A549 (cell line): ENCODE results near the gene SPSB1. TPM values are rescaled to one million over a fixed set of nuclear protein-coding genes. Genes with fewer than 3 reads are reported as not detected.
A peak's percentile ranks its signal among the peaks of the same experiment; 100 is the strongest.

Experiments
- ATAC-seq, 2 experiments: fragments of 200-7000 bp in 1 of 2; fragments of >200 bp in 1 of 2; cut with Nextera tagmentation in 1 of 2; cut with Tn5 transposase in 1 of 2; 3 replicates each; pipeline versions ENCODE4 v1.8.0 to v1.9.1; 2018 to 2020; ENCODE audit warnings: mild to moderate bottlenecking in 1 of 2, moderate library complexity in 1 of 2
- CTCF ChIA-PET: fragments of 300-600 bp; sonication (Branson Sonifier 250); formaldehyde crosslinking; extraction: SDS; loops from one replicate; lab custom pipeline; 2021; ENCODE audit warnings: antibody characterized with exemption, inconsistent platforms; lab: Yijun Ruan, JAX
- POLR2A ChIA-PET: fragments of 350-600 bp; formaldehyde crosslinking; extraction: SDS; loops from one replicate; lab custom pipeline; 2021; ENCODE audit warnings: antibody characterized with exemption, inconsistent platforms; lab: Yijun Ruan, JAX
- DNase-seq, 2 experiments: peaks; one replicate each; pipeline versions ENCODE4 v3.0.0 to v3.0.0-alpha.2; 2011 to 2016; ENCODE audit warnings: low read depth in 1 of 2, low spot score in 1 of 2
- FAIRE-seq: peaks from 2 replicates; lab custom pipeline; 2011; peaks lifted over from hg19 to GRCh38; lab: Jason Lieb, UNC
- H3K27ac ChIP-seq, 2 experiments: fragments of >200 bp; sonication (Bioruptor Twin); formaldehyde crosslinking; 3 replicates each; pipeline ENCODE4 v1.5.1; 2016 to 2017
- H3K4me1 ChIP-seq: fragments of >200 bp; sonication (Bioruptor Twin); formaldehyde crosslinking; 3 replicates; pipeline ENCODE4 v1.6.1; 2016
- H3K4me2 ChIP-seq: fragments of >200 bp; sonication (Bioruptor Twin); formaldehyde crosslinking; 3 replicates; pipeline ENCODE4 v1.6.1; 2016
- H3K4me3 ChIP-seq: fragments of >200 bp; sonication (Bioruptor Twin); formaldehyde crosslinking; 3 replicates; pipeline ENCODE4 v1.5.1; 2016
- H3K9me3 ChIP-seq: fragments of >200 bp; sonication (Bioruptor Twin); formaldehyde crosslinking; 3 replicates; pipeline ENCODE4 v1.6.1; 2016
- CBX2 ChIP-seq: fragments of 200-600 bp; sonication (generic); IDR thresholded peaks from 2 replicates; pipeline ENCODE4 v1.6.1; 2016; ENCODE audit warnings: low read depth, mild to moderate bottlenecking, borderline replicate concordance
- CHD2 ChIP-seq: fragments of 150-350 bp; IDR thresholded peaks from 2 replicates; pipeline ENCODE4 v1.6.1; 2014; ENCODE audit warnings: low read length; ENCODE audit not compliant: partially characterized antibody
- EHMT2 ChIP-seq: fragments of 200-600 bp; sonication (generic); IDR thresholded peaks from 2 replicates; pipeline ENCODE4 v1.6.1; 2016; ENCODE audit warnings: antibody characterized with exemption, low read depth, mild to moderate bottlenecking, moderate library complexity
- ESRRA ChIP-seq: fragments of 150-350 bp; IDR thresholded peaks from 2 replicates; pipeline ENCODE4 v1.6.1; 2014; ENCODE audit warnings: mild to moderate bottlenecking, low read length, borderline replicate concordance
- HOXA7 ChIP-seq: fragments of 250-450 bp; sonication (Bioruptor Pico); IDR thresholded peaks from 2 replicates; pipeline ENCODE4 v1.5.0; 2020; ENCODE audit warnings: mild to moderate bottlenecking, moderate library complexity
- HOXB13 ChIP-seq: fragments of 250-450 bp; sonication (Bioruptor Pico); IDR thresholded peaks from 2 replicates; pipeline ENCODE4 v1.5.0; 2020; ENCODE audit warnings: low read depth, mild to moderate bottlenecking, moderate library complexity
- KDM1A ChIP-seq: fragments of 200-600 bp; sonication (generic); IDR thresholded peaks from 2 replicates; pipeline ENCODE4 v1.6.1; 2016; ENCODE audit warnings: low read depth, mild to moderate bottlenecking
- KDM5A ChIP-seq: fragments of 200-600 bp; sonication (generic); IDR thresholded peaks from 2 replicates; pipeline ENCODE4 v1.6.1; 2016; ENCODE audit warnings: antibody characterized with exemption, mild to moderate bottlenecking
- MAZ ChIP-seq: fragments of 150-350 bp; IDR thresholded peaks from 2 replicates; pipeline ENCODE4 v1.6.1; 2014; ENCODE audit warnings: antibody characterized with exemption, low read depth, low read length, borderline replicate concordance
- NR3C1 ChIP-seq: fragments of >200 bp; sonication (Bioruptor Twin); formaldehyde crosslinking; IDR thresholded peaks from 3 replicates; pipeline ENCODE4 v1.6.1; 2017
- RCOR1 ChIP-seq: fragments of 150-350 bp; IDR thresholded peaks from 2 replicates; pipeline ENCODE4 v1.6.1; 2014; ENCODE audit warnings: antibody characterized with exemption, low read length, low read depth
- RNF2 ChIP-seq: fragments of 200-600 bp; sonication (generic); IDR thresholded peaks from 2 replicates; pipeline ENCODE4 v1.6.1; 2016; ENCODE audit warnings: low read depth, mild to moderate bottlenecking, antibody characterized with exemption, moderate library complexity, borderline replicate concordance
- SMC3 ChIP-seq: fragments of >200 bp; sonication (Bioruptor Twin); formaldehyde crosslinking; IDR thresholded peaks from 3 replicates; pipeline ENCODE4 v1.6.1; 2018; ENCODE audit warnings: inconsistent platforms
- SREBF2 ChIP-seq: fragments of 450-650 bp; IDR thresholded peaks from 2 replicates; pipeline ENCODE4 v1.6.1; 2014; ENCODE audit warnings: mild to moderate bottlenecking, moderate library complexity
- TP53 ChIP-seq: fragments of 250-450 bp; sonication (Bioruptor Pico); IDR thresholded peaks from 2 replicates; pipeline ENCODE4 v1.5.0; 2021; ENCODE audit warnings: mild to moderate bottlenecking, moderate library complexity
- WGBS: methylation state at CpG from one replicate; pipeline ENCODE4 v1.1.6; 2017; ENCODE audit errors: missing lambda C conversion rate; 5-methylcytosine and 5-hydroxymethylcytosine counted together
- polyA plus RNA-seq, 4 experiments: library from polyadenylated mRNA; depleted of rRNA in 3 of 4; stranded (reverse); fragments of >200 nt; fragmentation: RNase III in 1 of 4; extraction: RNeasy Plus Mini Kit Qiagen cat#74134 plus additional on column Dnase treatment in 1 of 4; gene quantifications; 2 replicates in 3 of 4; 3 replicates in 1 of 4; pipeline ENCODE4 v1.2.3, GENCODE V29; 2011 to 2017
- TF ChIP-seq, protein P1 (sequence below): IDR thresholded peaks from 2 replicates; pipeline ENCODE4 v1.6.1; 2012; ENCODE audit warnings: low read depth, borderline replicate concordance
- TF ChIP-seq, protein P2 (sequence below): fragments of 250-450 bp; sonication (Bioruptor Pico); IDR thresholded peaks from 2 replicates; pipeline ENCODE4 v1.5.0; 2021; ENCODE audit warnings: mild to moderate bottlenecking, moderate library complexity, borderline replicate concordance
- TF ChIP-seq, protein P3 (sequence below): IDR thresholded peaks from 2 replicates; pipeline ENCODE4 v1.6.1; 2012
- TF ChIP-seq, protein P4 (sequence below): fragments of 250-450 bp; sonication (Bioruptor Pico); IDR thresholded peaks from 2 replicates; pipeline ENCODE4 v1.5.0; 2020; ENCODE audit warnings: low read depth, mild to moderate bottlenecking, moderate library complexity
- TF ChIP-seq, protein P5 (sequence below): fragments of 200-600 bp; sonication (generic); IDR thresholded peaks from 2 replicates; pipeline ENCODE4 v1.6.1; 2016; ENCODE audit warnings: antibody characterized with exemption, mild to moderate bottlenecking, moderate library complexity
- TF ChIP-seq, protein P6 (sequence below): fragments of >200 bp; sonication (Bioruptor Twin); formaldehyde crosslinking; IDR thresholded peaks from 3 replicates; pipeline ENCODE4 v1.6.1; 2016

The SPSB1 gene
- polyA plus RNA-seq, 2 of the 4 experiments (the other 2 are of a cell fraction) = 22.3 to 23.7 TPM

DNA sequence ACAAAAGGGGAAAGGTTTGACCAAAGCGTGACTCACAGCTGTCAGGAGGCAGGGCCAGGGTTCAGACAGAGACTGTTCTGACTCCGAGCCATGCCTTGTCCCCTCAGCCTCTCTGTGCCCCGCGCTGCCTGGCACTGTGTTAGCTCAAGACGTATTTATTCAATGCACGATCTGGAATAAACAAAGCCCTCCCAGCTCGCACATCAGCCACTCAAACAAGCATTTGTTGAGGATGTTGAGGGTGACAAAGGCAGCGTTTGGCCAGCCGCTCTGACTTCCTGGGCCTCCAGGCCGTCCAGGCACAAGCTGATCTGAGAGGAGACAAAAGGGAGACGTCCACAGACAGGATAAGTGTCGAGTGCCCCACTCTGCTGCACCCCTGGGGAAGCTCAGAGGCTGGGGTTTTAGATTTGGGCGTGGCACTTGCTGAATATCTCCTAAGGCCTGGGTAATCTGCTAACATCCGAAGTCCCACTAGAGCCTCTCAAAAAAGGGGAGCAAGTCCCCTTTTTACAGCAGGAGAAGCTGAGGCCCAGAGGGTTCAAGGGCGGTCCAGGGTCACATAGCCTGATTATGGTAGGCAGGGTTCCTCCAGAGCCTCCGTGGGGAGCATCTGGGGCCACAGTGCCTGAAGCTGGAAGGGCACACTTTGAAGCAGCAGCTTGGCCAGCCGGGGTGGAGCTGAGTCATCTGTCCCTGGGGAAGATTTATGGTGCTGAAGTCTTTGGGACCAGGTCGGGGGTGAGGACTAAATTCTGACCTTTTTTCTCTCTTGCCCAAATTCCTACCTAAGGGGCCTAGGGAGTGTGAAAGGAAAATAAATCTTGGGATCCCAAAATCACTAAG is 95.9 kb downstream of the SPSB1 start (continued):
- TF ChIP-seq, protein P1, sequence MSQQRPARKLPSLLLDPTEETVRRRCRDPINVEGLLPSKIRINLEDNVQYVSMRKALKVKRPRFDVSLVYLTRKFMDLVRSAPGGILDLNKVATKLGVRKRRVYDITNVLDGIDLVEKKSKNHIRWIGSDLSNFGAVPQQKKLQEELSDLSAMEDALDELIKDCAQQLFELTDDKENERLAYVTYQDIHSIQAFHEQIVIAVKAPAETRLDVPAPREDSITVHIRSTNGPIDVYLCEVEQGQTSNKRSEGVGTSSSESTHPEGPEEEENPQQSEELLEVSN = no peak
- no peak for TF ChIP-seq NR3C1

DNA sequence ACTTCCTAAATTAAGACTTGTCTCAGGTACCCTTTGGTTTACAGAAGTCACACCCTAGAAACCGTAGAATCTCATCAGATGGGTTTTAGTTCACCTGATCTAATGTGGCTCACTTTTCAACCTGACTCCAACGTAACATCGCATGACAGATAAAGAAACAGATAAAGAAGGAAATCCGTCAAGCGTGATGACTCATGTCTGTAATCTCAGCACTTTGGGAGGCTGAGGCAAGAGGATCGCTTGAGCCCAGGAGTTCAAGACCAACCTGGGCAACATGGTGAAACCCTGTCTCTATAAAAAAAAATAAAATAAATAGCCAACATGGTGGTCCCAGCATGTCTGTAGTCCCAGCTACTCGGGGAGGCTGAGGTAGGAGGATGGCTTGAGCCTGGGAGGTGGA is 97.3 kb downstream of the SPSB1 start:
- POLR2A ChIA-PET = no interaction called here
- no peak overlapping the region for H3K4me3 ChIP-seq
- ATAC-seq (no peak), FAIRE-seq (no peak), DNase-seq (no peak)
- TF ChIP-seq, protein P2, sequence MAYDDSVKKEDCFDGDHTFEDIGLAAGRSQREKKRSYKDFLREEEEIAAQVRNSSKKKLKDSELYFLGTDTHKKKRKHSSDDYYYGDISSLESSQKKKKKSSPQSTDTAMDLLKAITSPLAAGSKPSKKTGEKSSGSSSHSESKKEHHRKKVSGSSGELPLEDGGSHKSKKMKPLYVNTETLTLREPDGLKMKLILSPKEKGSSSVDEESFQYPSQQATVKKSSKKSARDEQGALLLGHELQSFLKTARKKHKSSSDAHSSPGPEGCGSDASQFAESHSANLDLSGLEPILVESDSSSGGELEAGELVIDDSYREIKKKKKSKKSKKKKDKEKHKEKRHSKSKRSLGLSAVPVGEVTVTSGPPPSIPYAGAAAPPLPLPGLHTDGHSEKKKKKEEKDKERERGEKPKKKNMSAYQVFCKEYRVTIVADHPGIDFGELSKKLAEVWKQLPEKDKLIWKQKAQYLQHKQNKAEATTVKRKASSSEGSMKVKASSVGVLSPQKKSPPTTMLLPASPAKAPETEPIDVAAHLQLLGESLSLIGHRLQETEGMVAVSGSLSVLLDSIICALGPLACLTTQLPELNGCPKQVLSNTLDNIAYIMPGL (CRISPR knock-in tag) = no peak
- TF ChIP-seq SMC3 = no peak
- TF ChIP-seq SREBF2 = no peak
- TF ChIP-seq KDM1A = no peak
- TF ChIP-seq, protein P3, sequence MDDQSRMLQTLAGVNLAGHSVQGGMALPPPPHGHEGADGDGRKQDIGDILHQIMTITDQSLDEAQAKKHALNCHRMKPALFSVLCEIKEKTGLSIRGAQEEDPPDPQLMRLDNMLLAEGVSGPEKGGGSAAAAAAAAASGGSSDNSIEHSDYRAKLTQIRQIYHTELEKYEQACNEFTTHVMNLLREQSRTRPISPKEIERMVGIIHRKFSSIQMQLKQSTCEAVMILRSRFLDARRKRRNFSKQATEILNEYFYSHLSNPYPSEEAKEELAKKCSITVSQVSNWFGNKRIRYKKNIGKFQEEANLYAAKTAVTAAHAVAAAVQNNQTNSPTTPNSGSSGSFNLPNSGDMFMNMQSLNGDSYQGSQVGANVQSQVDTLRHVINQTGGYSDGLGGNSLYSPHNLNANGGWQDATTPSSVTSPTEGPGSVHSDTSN = no peak
- TF ChIP-seq, protein P4, sequence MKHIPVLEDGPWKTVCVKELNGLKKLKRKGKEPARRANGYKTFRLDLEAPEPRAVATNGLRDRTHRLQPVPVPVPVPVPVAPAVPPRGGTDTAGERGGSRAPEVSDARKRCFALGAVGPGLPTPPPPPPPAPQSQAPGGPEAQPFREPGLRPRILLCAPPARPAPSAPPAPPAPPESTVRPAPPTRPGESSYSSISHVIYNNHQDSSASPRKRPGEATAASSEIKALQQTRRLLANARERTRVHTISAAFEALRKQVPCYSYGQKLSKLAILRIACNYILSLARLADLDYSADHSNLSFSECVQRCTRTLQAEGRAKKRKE = no peak
- no peak for TF ChIP-seq CHD2
- TF ChIP-seq RNF2 = no peak
- TF ChIP-seq ESRRA = no peak
- TF ChIP-seq HOXA7 (CRISPR knock-in tag) = no peak
- no peak for TF ChIP-seq RCOR1
- no peak for TF ChIP-seq KDM5A
- no peak for TF ChIP-seq MAZ
- no peak for TF ChIP-seq CBX2
- TF ChIP-seq TP53 (CRISPR knock-in tag) = no peak
- TF ChIP-seq HOXB13 (CRISPR knock-in tag) = no peak
- TF ChIP-seq EHMT2 = no peak
- TF ChIP-seq, protein P5, sequence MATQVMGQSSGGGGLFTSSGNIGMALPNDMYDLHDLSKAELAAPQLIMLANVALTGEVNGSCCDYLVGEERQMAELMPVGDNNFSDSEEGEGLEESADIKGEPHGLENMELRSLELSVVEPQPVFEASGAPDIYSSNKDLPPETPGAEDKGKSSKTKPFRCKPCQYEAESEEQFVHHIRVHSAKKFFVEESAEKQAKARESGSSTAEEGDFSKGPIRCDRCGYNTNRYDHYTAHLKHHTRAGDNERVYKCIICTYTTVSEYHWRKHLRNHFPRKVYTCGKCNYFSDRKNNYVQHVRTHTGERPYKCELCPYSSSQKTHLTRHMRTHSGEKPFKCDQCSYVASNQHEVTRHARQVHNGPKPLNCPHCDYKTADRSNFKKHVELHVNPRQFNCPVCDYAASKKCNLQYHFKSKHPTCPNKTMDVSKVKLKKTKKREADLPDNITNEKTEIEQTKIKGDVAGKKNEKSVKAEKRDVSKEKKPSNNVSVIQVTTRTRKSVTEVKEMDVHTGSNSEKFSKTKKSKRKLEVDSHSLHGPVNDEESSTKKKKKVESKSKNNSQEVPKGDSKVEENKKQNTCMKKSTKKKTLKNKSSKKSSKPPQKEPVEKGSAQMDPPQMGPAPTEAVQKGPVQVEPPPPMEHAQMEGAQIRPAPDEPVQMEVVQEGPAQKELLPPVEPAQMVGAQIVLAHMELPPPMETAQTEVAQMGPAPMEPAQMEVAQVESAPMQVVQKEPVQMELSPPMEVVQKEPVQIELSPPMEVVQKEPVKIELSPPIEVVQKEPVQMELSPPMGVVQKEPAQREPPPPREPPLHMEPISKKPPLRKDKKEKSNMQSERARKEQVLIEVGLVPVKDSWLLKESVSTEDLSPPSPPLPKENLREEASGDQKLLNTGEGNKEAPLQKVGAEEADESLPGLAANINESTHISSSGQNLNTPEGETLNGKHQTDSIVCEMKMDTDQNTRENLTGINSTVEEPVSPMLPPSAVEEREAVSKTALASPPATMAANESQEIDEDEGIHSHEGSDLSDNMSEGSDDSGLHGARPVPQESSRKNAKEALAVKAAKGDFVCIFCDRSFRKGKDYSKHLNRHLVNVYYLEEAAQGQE = no peak
- TF ChIP-seq, protein P6, sequence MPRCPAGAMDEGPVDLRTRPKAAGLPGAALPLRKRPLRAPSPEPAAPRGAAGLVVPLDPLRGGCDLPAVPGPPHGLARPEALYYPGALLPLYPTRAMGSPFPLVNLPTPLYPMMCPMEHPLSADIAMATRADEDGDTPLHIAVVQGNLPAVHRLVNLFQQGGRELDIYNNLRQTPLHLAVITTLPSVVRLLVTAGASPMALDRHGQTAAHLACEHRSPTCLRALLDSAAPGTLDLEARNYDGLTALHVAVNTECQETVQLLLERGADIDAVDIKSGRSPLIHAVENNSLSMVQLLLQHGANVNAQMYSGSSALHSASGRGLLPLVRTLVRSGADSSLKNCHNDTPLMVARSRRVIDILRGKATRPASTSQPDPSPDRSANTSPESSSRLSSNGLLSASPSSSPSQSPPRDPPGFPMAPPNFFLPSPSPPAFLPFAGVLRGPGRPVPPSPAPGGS = no peak
- H3K4me1 ChIP-seq = peaks cover 26% of the 10 kb centered on the region
- H3K4me2 ChIP-seq = no peak overlapping the region
- WGBS = 86% methylated on average over 7 of the region's 7 CpGs
- no peaks in the 10 kb centered on the region; the same call in 2 of the 3 replicates for H3K9me3 ChIP-seq
- CTCF ChIA-PET = interaction anchor here (1.5 kb wide), 1 partner anchor 9 kb away, joined by 5 read pairs; no protein-coding TSS in a partner anchor
- peak overlapping the region; percentile 8 to 50; a peak in 2 of 6 replicates for H3K27ac ChIP-seq
